Measurements from ENCODE around the gene IFIT2.
"Not testable (repeated sequence)": the region's sequence is repeated elsewhere in the genome, so short reads cannot be mapped to it uniquely, and the experiment has no call there.

Gene IFIT2

GRCh38 chr10:89281606-89282395, 20.0 kb upstream of the IFIT2 start:
- no peak for DNase-seq

DNA sequence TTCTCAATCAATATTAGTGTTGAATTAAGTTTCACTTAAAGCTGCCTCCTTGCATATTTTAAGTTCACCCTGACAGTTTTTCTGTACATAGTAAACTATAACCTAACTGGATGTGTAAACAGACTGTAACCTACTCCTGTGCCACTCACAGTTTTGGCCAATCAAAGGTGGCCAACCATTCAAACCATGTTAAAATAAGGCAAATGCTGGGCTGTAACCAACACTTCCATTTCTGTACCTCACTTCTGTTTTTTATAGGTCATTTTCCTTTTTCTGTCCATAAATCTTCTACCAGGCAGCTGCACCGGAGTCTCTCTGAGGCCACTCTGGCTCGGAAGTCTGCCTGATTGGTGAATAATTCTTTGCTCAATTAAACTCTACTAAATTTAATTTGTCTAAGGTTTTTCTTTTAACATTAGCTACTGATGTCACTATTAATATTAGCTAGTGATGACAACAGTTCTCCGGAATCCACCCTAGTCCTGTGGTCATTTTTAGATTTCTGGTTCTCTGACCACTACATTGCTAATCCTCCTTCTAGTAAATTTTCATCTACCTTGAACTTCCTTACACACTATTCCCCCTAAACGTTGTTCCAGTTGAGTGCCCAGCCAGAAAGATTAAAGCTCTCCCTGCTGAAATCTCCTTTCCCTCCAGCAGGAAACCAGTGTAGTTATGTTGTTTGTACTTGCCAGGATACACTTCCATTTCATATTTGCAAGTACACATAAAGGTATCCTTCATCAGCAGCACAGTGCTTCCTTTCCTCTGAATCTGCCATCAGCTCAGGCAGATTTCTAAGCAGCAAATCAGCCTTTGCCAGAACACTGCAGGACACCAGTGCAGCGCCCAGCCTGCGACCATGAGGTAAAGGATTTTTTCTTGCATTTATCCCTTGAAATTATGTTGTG, 18.6 kb upstream of the IFIT2 start:
- no peak for DNase-seq

- no peak for DNase-seq
Measured at GRCh38 chr10:89283936-89284475, 17.8 kb upstream of the IFIT2 start.

DNA sequence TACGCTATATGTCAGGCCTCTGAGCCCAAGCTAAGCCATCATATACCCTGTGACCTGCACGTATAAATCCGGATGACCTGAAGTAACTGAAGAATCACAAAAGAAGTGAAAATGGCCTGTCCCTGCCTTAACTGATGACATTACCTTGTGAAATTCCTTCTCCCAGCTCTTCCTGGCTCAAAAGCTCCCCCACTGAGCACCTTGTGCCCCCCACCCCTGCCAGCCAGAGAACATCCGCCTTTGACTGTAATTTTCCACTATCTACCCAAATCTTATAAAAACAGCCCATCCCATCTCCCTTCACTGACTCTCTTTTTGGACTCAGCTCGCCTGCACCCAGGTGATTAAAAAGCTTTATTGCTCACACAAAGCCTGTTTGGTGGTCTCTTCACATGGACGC, 17.1 kb upstream of the IFIT2 start:
- DNase-seq, result not testable (repeated sequence)

- not testable (repeated sequence) for DNase-seq
Measured at GRCh38 chr10:89285303-89285702, 16.5 kb upstream of the IFIT2 start.

DNA sequence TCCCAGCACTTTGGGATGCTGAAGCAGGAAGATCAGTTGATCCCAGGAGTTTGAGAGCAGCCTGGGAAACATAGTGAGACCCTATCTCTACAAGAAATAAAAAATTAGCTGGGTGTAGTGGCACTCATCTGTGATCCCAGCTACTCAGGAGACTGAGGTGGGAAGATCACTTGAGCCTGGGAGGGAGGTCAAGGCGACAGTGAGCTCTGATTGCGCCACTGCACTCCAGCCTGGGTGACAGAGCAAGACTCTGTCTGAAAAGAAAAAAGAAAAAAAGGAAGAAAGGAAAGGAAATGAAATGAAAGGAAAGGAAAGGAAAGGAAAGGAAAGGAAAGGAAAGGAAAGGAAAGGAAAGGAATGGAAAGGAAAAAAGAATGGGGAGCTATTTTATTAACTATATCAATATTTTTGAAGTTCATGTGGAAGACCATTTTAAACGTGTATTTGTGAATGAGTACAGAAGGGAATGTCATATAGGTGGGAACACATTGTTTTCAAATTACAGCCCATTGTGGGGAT, 7.1 kb upstream of the IFIT2 start:
- no peak for DNase-seq

GRCh38 chr10:89295597-89295996, 6.2 kb upstream of the IFIT2 start:
- DNase-seq, result no peak

DNA sequence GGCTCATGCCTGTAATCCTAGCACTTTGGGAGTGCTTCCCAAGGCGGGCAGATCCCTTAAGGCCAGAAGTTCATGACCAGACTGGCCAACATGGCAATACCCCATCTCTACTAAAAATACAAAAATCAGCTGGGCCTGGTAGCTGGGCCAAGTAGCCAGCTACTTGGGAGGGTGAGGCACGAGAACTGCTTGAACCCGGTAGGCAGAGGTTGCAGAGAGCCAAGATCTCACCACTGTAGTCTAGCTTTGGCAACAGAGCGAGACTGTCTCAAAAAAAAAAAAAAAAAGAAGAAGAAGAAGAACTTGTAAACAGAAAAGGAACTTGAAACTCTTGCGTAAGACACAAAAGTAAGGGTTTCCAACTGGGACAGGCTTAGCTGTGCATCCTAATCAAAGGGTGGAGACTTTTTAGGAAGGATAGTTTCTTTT, 5.6 kb upstream of the IFIT2 start:
- no peak for DNase-seq

GRCh38 chr10:89297356-89297755, 4.5 kb upstream of the IFIT2 start:
- DNase-seq, result no peak

- no peak for DNase-seq
Measured at GRCh38 chr10:89297791-89298190, 4.1 kb upstream of the IFIT2 start.

GRCh38 chr10:89299031-89299430, 2.8 kb upstream of the IFIT2 start:
- DNase-seq, result no peak

DNA sequence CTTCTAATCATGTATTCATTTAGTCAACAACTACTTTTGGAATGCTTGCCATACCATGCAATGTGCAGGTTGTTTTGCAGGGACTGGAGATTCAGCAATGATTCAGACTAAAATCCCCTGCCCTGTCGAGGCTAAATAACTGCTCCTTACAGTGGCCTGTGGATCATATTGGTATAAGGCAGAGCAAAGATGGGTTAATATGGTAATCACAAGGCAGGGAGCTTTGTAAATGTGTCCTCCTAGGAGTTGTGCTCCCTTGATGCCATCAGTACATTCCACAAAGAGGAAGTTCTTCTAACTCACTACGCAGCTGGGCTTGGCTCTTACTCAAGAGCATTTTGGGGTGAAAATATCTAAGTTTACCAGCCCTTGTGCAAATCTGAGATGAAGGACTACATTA, 614 bp upstream of the IFIT2 start:
- DNase-seq, result no peak

- DNase-seq, result no peak
Measured at GRCh38 chr10:89302625-89303024, 779 bp downstream of the IFIT2 start.

- DNase-seq, result no peak
Measured at GRCh38 chr10:89303161-89303560, 1.3 kb downstream of the IFIT2 start.

GRCh38 chr10:89304026-89304425, 2.2 kb downstream of the IFIT2 start:
- no peak for DNase-seq

GRCh38 chr10:89304446-89304845, 2.6 kb downstream of the IFIT2 start:
- no peak for DNase-seq

DNA sequence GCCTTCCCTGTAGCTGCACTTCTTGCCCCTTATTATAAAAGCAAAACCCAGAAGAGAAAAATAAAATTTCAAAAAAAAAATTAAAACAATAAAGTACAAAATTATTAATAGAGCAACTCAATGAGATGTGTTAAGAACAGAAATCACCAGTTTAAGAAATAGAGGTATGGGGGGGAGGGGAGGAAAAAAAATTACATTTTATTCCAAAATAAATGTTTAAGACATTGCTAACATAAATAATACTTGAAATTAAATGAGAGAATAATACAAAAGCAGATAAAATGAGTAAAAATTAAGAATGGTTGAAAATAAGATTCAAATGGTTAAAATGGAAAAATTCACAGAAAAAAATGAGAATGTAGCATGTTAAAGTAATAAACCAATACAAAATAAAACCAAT, 3.1 kb downstream of the IFIT2 start:
- no peak for DNase-seq

GRCh38 chr10:89305766-89306433, 4.1 kb downstream of the IFIT2 start:
- no peak for DNase-seq

DNA sequence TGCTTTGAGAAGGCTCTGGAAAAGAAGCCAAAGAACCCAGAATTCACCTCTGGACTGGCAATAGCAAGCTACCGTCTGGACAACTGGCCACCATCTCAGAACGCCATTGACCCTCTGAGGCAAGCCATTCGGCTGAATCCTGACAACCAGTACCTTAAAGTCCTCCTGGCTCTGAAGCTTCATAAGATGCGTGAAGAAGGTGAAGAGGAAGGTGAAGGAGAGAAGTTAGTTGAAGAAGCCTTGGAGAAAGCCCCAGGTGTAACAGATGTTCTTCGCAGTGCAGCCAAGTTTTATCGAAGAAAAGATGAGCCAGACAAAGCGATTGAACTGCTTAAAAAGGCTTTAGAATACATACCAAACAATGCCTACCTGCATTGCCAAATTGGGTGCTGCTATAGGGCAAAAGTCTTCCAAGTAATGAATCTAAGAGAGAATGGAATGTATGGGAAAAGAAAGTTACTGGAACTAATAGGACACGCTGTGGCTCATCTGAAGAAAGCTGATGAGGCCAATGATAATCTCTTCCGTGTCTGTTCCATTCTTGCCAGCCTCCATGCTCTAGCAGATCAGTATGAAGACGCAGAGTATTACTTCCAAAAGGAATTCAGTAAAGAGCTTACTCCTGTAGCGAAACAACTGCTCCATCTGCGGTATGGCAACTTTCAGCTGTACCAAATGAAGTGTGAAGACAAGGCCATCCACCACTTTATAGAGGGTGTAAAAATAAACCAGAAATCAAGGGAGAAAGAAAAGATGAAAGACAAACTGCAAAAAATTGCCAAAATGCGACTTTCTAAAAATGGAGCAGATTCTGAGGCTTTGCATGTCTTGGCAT, 4.8 kb downstream of the IFIT2 start:
- DNase-seq, result no peak

GRCh38 chr10:89307269-89307577, 5.4 kb downstream of the IFIT2 start:
- no peak for DNase-seq

GRCh38 chr10:89308266-89308665, 6.4 kb downstream of the IFIT2 start:
- no peak for DNase-seq

- DNase-seq, result no peak
Measured at GRCh38 chr10:89308736-89309135, 6.9 kb downstream of the IFIT2 start.
